NCI-H2196 treated with DMSO at 0.1 percent for 48 hours (cell line): Measurements from ENCODE around the gene MAPK1.
A peak's percentile ranks its signal among the peaks of the same experiment; 100 is the strongest.
"Not testable (repeated sequence)": the region's sequence is repeated elsewhere in the genome, so short reads cannot be mapped to it uniquely, and the experiment has no call there.

Experiments
- DNase-seq: peaks from one replicate; lab custom pipeline; 2025; ENCODE audit not compliant: unreplicated experiment; lab: John Stamatoyannopoulos, UW

Gene MAPK1

GRCh38 chr22:21759646-21760376, 107.6 kb downstream of the MAPK1 start:
- DNase-seq = no peak

- DNase-seq = no peak
These were observed 108.4 kb downstream of the MAPK1 start for GRCh38 chr22:21759093-21759492.

- DNase-seq = no peak
These were observed 109.2 kb downstream of the MAPK1 start for GRCh38 chr22:21758091-21758864.

DNA sequence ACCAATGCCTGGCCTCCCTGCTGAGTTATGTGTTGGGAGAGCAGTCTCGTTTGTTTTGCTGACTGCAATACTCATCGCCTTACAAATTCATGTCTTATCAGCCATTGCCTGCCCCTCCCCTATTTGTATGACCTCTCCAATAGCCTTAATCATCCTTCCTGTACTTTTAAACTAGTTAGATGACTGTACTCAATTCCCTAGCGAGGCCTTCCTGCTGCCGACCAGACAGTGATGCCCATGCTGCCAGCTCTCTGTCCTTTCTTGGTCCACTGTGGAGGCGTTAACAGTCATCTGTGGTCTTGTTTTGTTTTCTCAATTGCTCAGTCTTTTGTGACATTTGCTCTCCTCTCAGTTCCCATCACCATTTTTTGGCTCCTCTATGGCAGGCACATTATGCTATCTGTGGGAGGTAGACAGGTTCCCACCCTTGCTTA, 111.6 kb downstream of the MAPK1 start:
- DNase-seq = no peak

- no peak for DNase-seq
These were observed 112.9 kb downstream of the MAPK1 start for GRCh38 chr22:21754523-21754922.

- no peak for DNase-seq
These were observed 113.9 kb downstream of the MAPK1 start for GRCh38 chr22:21753374-21754111.

DNA sequence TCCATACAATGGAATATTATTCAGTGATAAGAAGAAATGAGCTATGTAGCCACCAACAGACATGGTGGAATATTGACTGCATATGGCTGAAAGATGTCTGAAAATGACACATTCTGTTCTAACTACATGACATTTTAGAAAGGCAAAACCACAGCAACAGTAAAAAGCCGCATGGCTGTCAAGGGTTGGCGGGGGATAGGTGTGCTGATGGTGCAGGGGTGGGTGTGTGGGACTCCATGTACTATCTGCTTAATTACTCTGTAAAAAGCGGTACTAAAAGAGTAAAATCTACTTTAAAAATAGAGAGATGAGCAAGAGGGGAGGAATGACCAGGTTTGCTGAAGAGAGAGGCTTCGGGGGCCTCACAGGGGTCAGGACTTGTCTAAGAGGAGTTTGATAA, 115.2 kb downstream of the MAPK1 start:
- no peak for DNase-seq

DNA sequence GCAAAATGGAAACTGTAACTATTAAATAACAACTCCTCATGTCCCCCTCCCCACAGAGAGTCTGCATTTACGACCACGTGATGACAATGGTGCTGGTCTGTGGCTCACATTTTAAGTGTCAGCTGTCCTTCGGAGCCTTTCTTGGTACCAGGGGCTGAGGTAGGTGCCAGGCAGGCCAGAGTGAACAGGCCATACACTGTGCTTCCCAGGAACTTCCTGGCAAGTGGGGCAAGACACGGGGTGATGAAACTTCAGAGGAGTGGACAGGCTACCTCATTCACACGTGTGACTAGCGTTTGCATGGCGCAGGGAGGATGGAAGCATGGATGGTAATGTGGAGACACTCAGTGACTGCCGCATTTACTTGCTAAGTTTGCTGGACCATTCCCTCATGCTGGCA, 121.5 kb downstream of the MAPK1 start:
- no peak for DNase-seq

DNA sequence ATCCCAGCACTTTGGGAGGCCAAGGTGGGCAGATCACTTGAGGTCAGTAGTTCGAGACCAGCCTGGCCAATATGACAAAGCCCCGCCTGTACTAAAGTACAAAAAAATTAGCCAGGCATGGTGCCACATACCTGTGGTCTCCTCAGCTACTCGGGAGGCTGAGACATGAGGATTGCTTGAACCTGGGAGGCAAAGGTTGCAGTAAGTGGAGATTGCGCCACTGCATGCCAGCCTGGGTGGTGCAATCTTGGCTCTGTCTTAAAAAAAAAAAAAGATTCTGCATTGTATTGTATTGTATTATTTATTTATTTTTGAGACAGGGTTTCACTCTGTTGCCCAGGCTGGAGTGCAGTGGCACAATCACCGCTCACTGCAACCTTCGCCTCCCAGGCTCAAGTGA, 122.5 kb downstream of the MAPK1 start:
- DNase-seq = not testable (repeated sequence)

- no peak for DNase-seq
These were observed 125.7 kb downstream of the MAPK1 start for GRCh38 chr22:21741790-21742189.

DNA sequence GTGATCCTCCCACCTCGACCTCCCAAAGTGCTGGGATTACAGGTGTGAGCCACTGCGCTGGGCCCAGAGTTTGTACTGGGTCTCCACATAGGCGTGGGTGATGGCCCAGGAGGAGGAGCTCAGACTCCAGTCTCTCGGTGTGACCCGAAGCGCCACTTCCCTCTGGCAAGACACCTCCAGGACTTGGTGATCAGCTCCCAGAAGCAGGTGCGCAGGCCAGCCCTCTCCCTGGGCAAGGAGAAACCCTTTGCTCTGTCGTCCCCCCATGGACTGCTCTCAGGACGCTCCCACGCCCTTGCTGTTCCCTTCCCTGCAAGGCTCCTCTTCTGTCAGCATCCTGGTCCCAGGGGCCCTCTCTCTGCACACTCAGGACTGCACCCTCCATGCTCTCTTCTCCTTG, 126.4 kb downstream of the MAPK1 start:
- no peak for DNase-seq

DNA sequence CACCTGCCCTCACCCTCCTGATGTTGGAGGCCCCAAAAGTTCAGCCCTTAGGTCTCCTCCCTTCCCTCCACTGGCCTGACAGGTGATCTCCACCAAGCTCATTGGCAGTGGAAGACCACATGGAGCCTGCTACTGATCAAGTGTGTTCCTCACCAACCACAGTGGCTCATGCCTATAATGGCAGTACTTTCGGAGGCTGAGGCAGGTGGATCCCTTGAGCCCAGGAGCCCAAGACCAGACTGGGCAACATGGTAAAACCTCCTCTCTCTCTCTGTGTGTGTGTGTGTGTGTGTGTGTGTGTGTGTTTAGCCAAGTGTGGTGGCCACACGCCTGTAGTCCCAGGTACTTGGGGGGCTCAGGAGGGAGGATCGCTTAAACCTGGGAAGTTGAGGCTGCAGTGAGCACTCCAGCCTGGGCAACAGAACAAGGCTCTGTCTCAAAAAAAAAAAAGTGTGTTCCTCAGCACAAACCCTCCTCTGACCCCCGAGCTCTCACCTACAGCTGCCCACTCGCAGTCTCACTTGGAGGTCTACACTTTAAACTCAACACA, 127.5 kb downstream of the MAPK1 start:
- no peak for DNase-seq

DNA sequence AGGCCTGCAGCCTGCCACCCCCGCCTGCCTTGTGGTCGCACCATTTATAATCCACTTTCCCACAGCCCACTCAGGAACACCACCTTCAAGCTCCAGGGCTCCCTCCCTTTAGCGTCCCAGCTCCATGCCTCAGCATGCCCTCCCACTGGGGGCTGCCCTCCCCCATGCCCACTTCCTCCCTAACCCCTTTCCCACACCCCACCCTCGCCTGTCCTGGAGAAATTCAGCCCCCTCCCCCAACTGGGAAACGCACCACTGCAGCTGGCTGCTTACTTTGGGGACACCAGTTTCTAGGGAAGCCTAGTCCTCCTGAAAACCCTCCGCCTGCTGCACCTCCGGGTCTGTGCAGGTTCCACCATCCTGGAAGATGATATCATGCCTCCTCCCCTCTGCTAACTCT, 128.5 kb downstream of the MAPK1 start:
- DNase-seq = no peak

DNA sequence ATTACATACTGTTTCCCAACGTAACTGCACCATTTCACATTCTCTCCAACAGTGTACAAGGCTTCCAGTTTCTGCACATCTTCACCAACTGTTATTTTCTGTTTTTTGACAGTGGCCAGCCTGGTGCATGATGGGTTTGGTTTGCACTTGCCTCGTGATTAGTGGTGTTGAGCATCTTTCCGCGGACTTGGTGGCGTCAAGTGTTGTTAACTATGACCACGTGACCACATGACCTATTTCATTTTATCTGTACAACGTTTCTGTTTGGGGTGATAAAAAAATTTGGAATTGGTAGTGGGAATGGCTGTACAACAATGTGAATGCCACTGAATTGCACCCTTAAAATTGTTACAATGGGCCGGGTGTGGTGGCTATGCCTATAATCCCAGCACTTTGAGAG, 129.4 kb downstream of the MAPK1 start:
- no peak for DNase-seq

DNA sequence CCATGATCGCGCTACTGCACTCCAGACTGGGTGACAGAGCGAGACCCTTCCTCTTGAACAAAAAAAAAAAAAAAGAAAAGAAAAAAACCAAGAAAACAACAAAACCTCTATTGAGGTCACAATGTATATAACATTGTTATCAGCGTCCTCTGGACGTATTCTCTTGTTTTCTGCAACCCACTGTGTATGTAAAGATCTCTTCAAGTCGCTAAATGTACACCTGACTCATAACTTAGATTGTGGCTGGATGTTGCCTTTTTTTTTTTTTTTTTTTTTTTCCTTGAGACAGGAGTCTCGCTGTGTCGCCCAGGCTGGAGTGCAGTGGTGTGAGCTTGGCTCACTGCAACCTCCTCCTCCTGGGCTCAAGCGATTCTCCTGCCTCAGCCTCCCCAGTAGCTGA, 130.5 kb downstream of the MAPK1 start:
- DNase-seq = no peak

DNA sequence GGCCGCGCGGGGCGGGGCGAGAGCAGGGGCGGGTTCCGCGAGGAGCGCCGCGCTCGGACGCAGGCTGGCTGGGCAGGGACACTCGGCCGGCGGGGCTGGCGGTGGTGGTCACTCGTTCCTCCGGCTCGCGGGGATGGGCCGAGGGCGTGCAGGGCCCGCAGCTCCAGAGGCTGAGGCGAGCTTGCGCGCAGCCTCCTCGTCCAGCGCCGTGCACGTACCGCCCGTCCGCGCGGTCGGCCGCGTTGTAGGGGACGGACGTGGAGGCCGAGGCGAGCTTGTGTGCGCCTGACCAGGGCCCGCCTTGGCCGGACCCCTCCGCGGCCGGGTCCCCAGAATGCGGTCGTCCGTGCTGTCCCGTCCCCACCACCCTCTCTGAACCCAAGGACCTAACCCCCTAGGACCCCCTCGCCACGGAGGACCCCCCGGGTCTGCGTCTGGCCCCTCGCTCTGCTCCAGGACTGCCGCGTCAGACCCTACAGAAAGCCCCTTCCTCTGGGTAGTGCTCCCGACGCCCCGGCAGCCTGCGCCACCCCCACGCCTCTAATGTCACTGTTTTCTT, 131.3 kb downstream of the MAPK1 start:
- DNase-seq = no peak

DNA sequence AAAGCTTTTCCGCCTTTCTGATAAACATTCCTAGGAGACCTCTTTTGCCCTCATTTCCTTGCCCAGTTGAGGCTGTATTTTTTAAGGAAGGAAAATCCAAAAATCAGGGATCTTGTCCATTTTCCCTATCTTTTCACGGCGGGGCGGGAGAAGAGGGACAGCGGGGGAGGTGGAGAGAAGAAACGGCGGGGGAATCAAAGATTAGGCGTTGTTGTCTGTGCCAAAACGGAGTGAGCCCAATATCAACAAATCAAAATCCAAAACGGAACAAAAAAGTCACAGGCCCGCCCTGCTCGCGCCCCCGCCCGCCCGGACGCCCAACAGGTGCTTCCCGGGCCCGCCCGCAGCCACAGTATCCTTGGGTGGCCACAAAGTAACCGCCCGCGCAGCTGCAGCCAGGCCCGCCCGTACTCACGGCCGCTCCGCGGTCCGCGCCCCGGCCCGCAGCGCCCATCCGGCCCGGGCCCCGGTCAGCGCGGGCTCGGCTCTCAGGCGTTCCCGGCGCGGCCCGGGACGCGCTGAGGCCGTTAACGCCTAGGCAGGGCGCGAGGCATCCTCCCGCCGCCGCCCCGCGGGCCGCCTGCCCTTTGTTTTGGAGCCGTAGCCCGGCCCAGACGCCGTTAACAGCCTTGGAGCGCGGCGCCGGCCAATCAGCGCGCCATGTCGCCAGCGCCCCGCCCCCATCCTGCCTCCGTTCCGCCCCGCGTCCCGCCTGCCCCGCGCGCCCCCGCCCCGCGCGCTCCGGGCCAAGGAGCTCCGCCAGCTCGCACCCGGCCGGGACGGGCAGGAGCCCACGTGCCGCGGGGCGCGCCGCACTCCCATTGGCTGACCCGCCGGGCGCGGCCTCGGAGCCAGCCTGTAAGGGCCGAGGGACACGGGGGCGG, 132.0 kb downstream of the MAPK1 start, which contains the start of gene YPEL1:
Gene YPEL1 (minus strand): TSS at position 595 of the 884 bp plus-strand sequence. CDS start 25,050 bp downstream, outside the sequence.
- peak; percentile 75 for DNase-seq

DNA sequence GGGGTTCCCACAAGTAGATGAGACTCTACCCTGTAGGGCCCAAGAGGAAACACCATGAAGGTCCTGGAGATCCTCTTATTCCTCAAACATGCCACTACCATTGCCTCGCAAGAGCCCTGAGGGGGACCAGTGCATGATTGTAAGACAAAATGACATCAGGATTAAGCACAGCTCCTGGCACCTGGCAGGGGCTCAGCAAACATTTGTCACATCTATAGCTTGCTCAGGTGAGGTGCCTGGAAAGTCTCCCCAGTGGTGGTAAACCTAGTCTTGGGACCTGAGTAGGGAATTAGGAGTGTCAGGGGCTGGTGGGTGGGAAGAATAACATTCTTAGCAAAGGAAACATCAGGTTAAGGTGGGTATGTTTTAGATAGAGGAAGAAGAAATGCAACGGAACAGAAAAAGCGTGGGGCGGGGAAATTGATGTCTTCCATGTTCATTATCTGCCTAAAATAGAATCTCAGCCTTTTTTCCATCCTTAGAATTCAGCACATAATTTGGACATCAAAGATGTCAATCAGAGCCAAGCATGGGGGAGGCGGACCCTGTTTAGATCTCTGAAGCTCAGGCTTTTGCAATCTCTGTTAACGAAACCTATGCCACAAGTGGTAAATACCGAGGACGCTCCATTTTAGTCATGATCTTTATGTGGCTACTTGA, 132.8 kb downstream of the MAPK1 start:
- no peak for DNase-seq

- no peak for DNase-seq
These were observed 135.9 kb downstream of the MAPK1 start for GRCh38 chr22:21731503-21731902.
